MM.1S (cell line): ENCODE measurements around the gene RFTN1.

Source experiments
- DNase-seq: peaks from one replicate; pipeline ENCODE4 v3.0.0-alpha.2; 2015
- H2AFZ ChIP-seq: fragments of 300-600 bp; sonication (generic); 2 replicates; pipeline ENCODE4 v1.6.0; 2016; ENCODE audit warnings: antibody characterized with exemption, low read length
- H3F3A ChIP-seq: fragments of 300-600 bp; sonication (generic); 2 replicates; pipeline ENCODE4 v1.6.1; 2016; ENCODE audit warnings: mild to moderate bottlenecking, antibody characterized with exemption, low read length, moderate library complexity, mixed read lengths; ENCODE audit not compliant: insufficient read depth
- H3K27ac ChIP-seq: fragments of 300-600 bp; sonication (generic); 2 replicates; pipeline ENCODE4 v1.5.1; 2016; ENCODE audit warnings: mild to moderate bottlenecking, low read length
- H3K27me3 ChIP-seq: fragments of 300-600 bp; sonication (generic); replicated peaks from 2 replicates; pipeline ENCODE4 v1.6.0; 2016; ENCODE audit warnings: low read length; ENCODE audit not compliant: insufficient read depth
- H3K36me3 ChIP-seq: fragments of 300-600 bp; sonication (generic); replicated peaks from 2 replicates; pipeline ENCODE4 v1.6.1; 2016; ENCODE audit warnings: mild to moderate bottlenecking, low read length, mixed read lengths; ENCODE audit not compliant: insufficient read depth
- H3K4me1 ChIP-seq: fragments of 300-600 bp; sonication (generic); 2 replicates; pipeline ENCODE4 v1.6.1; 2016; ENCODE audit warnings: low read length, mixed read lengths
- H3K4me2 ChIP-seq: fragments of 300-600 bp; sonication (generic); 2 replicates; pipeline ENCODE4 v1.6.0; 2016; ENCODE audit warnings: low read depth, low read length
- H3K4me3 ChIP-seq: fragments of 300-600 bp; sonication (generic); 2 replicates; pipeline ENCODE4 v1.5.1; 2016; ENCODE audit warnings: low read length, mixed read lengths
- H3K79me2 ChIP-seq: fragments of 300-600 bp; sonication (generic); 2 replicates; pipeline ENCODE4 v1.6.1; 2016; ENCODE audit warnings: mixed run types, low read length, mixed read lengths
- H3K9ac ChIP-seq: fragments of 300-600 bp; sonication (generic); 2 replicates; pipeline ENCODE4 v1.6.1; 2016; ENCODE audit warnings: low read length, mixed read lengths
- H3K9me2 ChIP-seq: fragments of 300-600 bp; sonication (generic); replicated peaks from 2 replicates; pipeline ENCODE4 v1.6.1; 2016; ENCODE audit warnings: mild to moderate bottlenecking, low read length, mixed read lengths; ENCODE audit not compliant: insufficient read depth
- H3K9me3 ChIP-seq: fragments of 300-600 bp; sonication (generic); replicated peaks from 2 replicates; pipeline ENCODE4 v1.6.1; 2016; ENCODE audit warnings: mild to moderate bottlenecking, low read length, mixed read lengths; ENCODE audit not compliant: insufficient read depth
- H4K20me1 ChIP-seq: fragments of 300-600 bp; sonication (generic); 2 replicates; pipeline ENCODE4 v1.6.1; 2016; ENCODE audit warnings: mild to moderate bottlenecking, low read length, moderate library complexity, mixed read lengths; ENCODE audit not compliant: insufficient read depth
- EZH2 ChIP-seq: fragments of 300-600 bp; sonication (generic); optimal IDR thresholded peaks from 2 replicates; pipeline ENCODE3; 2017; ENCODE audit warnings: low read depth, mild to moderate bottlenecking, antibody characterized with exemption, low read length, mixed read lengths
- EZH2phosphoT487 ChIP-seq: fragments of 300-600 bp; sonication (generic); IDR thresholded peaks from 2 replicates; pipeline ENCODE4 v1.6.1; 2018; ENCODE audit warnings: antibody characterized with exemption, low read length
- TF ChIP-seq, protein P1 (sequence below): fragments of 300-600 bp; sonication (generic); IDR thresholded peaks from 2 replicates; pipeline ENCODE4 v1.5.1; 2016; ENCODE audit warnings: antibody characterized with exemption, low read length, mixed read lengths

The RFTN1 gene

DNA sequence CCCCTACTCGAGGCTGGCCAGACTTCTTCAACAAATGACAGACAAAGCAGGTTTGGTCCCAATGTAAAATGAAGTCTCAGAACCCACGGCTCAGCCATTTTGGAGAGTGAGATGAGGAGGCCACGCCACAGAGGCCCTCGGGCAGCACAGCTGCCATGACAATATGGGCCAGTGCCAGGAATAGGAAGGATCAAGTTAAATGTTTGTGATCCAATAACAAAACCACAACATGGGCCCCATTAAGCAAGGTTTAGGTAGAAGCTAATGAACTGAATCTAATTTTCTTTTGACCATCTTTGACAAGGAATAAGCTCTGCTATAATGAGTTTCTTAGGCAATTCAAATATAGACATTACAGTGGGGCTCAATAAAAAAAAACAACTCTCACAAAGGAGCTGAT, 52.6 kb downstream of the RFTN1 start:
- Histone ChIP-seq H3F3A (no peaks in the 10 kb centered on the region), H3K4me2 (no peak overlapping the region)
- DNase-seq: no peak

DNA sequence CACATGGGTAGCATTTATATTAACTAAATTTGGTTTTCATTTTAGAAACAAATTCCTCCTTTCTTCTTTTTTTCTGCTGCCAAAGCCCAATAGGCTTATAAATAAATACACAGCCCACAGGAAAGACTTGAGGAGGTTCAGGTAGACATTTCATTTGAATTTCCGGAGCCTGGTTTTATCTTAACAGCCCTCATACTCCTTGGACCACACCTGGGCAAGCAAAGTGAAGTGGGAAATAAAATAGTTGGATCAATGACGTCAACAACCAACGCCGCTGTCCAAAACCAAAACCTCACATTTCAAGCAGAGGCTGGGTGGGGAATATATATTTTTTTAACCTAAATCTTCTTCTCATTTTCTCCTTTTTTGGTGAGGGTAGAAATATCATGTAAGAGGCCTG, 53.2 kb downstream of the RFTN1 start:
- Histone ChIP-seq H3K36me3 (no peaks in the 10 kb centered on the region), H3K79me2 (no peaks in the 10 kb centered on the region), H3K27ac (no peak overlapping the region), H3K9me2 (no peaks in the 10 kb centered on the region), H3K9me3 (no peaks in the 10 kb centered on the region), H3K27me3 (no peaks in the 10 kb centered on the region), H3K4me2 (no peak overlapping the region), H3F3A (no peaks in the 10 kb centered on the region), H3K4me3 (no peak overlapping the region), H3K4me1 (no peaks in the 10 kb centered on the region), H4K20me1 (no peaks in the 10 kb centered on the region), H2AFZ (no peak overlapping the region), H3K9ac (no peak overlapping the region)
- no peak for TF ChIP-seq EZH2phosphoT487
- TF ChIP-seq, protein P1, sequence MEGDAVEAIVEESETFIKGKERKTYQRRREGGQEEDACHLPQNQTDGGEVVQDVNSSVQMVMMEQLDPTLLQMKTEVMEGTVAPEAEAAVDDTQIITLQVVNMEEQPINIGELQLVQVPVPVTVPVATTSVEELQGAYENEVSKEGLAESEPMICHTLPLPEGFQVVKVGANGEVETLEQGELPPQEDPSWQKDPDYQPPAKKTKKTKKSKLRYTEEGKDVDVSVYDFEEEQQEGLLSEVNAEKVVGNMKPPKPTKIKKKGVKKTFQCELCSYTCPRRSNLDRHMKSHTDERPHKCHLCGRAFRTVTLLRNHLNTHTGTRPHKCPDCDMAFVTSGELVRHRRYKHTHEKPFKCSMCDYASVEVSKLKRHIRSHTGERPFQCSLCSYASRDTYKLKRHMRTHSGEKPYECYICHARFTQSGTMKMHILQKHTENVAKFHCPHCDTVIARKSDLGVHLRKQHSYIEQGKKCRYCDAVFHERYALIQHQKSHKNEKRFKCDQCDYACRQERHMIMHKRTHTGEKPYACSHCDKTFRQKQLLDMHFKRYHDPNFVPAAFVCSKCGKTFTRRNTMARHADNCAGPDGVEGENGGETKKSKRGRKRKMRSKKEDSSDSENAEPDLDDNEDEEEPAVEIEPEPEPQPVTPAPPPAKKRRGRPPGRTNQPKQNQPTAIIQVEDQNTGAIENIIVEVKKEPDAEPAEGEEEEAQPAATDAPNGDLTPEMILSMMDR: no peak
- no peak for TF ChIP-seq EZH2
- DNase-seq: no peak

More for the DNA sequence above, 52.6 kb downstream of the RFTN1 start:
- Histone ChIP-seq H4K20me1 (no peaks in the 10 kb centered on the region), H3K4me3 (no peak overlapping the region), H3K27ac (no peak overlapping the region), H3K4me1 (no peaks in the 10 kb centered on the region), H3K79me2 (no peaks in the 10 kb centered on the region), H3K27me3 (no peaks in the 10 kb centered on the region), H2AFZ (no peak overlapping the region), H3K9ac (no peak overlapping the region), H3K9me2 (no peaks in the 10 kb centered on the region), H3K9me3 (no peaks in the 10 kb centered on the region), H3K36me3 (no peaks in the 10 kb centered on the region)
- TF ChIP-seq, protein P1: no peak
- TF ChIP-seq EZH2phosphoT487 (no peak), EZH2 (no peak)

DNA sequence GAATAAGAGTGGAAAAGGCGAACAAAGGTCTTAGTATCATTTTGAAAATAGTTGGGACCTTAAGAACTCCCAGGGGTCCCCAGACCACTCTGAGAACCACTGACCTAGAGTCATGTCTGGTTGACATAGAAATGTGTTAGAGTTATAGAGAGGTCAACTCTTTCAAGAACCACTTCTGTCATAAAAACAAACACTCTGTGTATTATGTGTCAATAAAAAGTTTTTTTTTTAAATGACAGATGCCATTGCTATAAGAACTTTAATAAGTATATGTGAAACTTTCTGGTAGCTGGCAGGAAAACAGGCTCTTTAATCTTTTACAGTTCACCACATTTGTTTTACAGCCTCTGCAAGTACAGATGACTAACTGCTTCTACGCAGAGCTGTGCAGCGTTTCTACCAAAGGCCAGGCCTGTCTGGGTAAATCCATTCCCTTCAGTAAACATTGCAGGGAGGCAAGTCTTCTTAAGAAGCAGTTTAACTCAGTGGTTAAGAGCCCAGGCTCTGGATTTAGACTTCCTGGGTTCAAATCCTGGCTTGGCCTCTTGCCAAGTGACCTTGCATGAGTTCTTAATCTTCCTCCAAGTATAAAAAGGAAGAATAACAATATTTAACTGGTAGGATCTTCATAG, 56.6 kb downstream of the RFTN1 start:
- H3K27me3 ChIP-seq: no peaks in the 10 kb centered on the region
- no peaks in the 10 kb centered on the region for H3K4me1 ChIP-seq
- no peaks in the 10 kb centered on the region for H3K79me2 ChIP-seq
- no peak for DNase-seq
- H3K36me3 ChIP-seq: no peaks in the 10 kb centered on the region
- H2AFZ ChIP-seq: no peak overlapping the region
- H3K4me3 ChIP-seq: no peak overlapping the region
- H3K9ac ChIP-seq: no peak overlapping the region
- no peaks in the 10 kb centered on the region for H3K9me3 ChIP-seq
- H3K4me2 ChIP-seq: no peak overlapping the region
- TF ChIP-seq EZH2phosphoT487: no peak
- H3K27ac ChIP-seq: no peak overlapping the region
- H3K9me2 ChIP-seq: no peaks in the 10 kb centered on the region
- H3F3A ChIP-seq: no peaks in the 10 kb centered on the region
- H4K20me1 ChIP-seq: no peaks in the 10 kb centered on the region

DNA sequence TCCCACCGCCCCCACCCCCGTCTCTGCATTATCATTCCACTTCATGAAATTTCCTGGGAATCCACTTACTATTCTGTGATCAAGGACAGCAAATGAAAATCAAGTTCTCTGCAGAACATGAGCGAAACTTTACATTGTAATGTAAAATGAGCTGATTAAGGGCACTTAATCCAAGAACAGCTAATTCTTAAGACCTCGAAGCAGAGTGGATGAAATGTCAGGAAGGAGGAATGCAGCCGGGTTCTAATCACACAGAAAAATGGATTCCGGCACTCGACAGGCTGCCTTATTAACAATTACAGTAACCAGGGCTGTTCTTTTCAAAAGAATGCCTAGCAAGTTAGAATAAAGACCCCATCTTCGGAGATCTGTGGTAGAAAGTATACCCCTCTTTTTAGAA, 57.5 kb downstream of the RFTN1 start:
- no peaks in the 10 kb centered on the region for H3K36me3 ChIP-seq
- H3K9me3 ChIP-seq: no peaks in the 10 kb centered on the region
- TF ChIP-seq EZH2phosphoT487: no peak
- TF ChIP-seq, protein P1: no peak
- TF ChIP-seq EZH2: no peak
- no peak overlapping the region for H3K9ac ChIP-seq
- no peak overlapping the region for H2AFZ ChIP-seq
- H3K27me3 ChIP-seq: no peaks in the 10 kb centered on the region
- H3F3A ChIP-seq: no peaks in the 10 kb centered on the region
- no peaks in the 10 kb centered on the region for H3K4me1 ChIP-seq
- no peak overlapping the region for H3K27ac ChIP-seq
- H4K20me1 ChIP-seq: no peaks in the 10 kb centered on the region
- DNase-seq: no peak
- no peak overlapping the region for H3K4me3 ChIP-seq
- H3K79me2 ChIP-seq: no peaks in the 10 kb centered on the region
- no peaks in the 10 kb centered on the region for H3K9me2 ChIP-seq
- no peak overlapping the region for H3K4me2 ChIP-seq
